NCI-H1436 treated with DMSO at 0.1 percent for 48 hours (cell line): ENCODE measurements around the gene MGLL.

Experiments
- DNase-seq: peaks from one replicate; lab custom pipeline; 2025; lab: John Stamatoyannopoulos, UW

MGLL gene

GRCh38 chr3:127789990-127790881, 32.1 kb downstream of the MGLL start:
- DNase-seq, result no peak

- DNase-seq, result no peak
Observed at GRCh38 chr3:127789051-127789450, 33.3 kb downstream of the MGLL start.

- no peak for DNase-seq
Observed at GRCh38 chr3:127788451-127788909, 33.8 kb downstream of the MGLL start.

GRCh38 chr3:127787571-127788365, 34.5 kb downstream of the MGLL start:
- DNase-seq, result no peak

GRCh38 chr3:127787071-127787490, 35.2 kb downstream of the MGLL start:
- DNase-seq, result no peak

GRCh38 chr3:127786353-127787070, 35.8 kb downstream of the MGLL start:
- no peak for DNase-seq

GRCh38 chr3:127785711-127786265, 36.5 kb downstream of the MGLL start:
- DNase-seq, result no peak

GRCh38 chr3:127784865-127785710, 37.2 kb downstream of the MGLL start:
- no peak for DNase-seq

- DNase-seq, result peak; percentile 20
Observed at GRCh38 chr3:127784283-127784682, 38.0 kb downstream of the MGLL start.

GRCh38 chr3:127783642-127784160, 38.6 kb downstream of the MGLL start:
- no peak for DNase-seq

GRCh38 chr3:127783166-127783565, 39.1 kb downstream of the MGLL start:
- DNase-seq, result no peak

- DNase-seq, result no peak
Observed at GRCh38 chr3:127781411-127782001, 40.8 kb downstream of the MGLL start.

GRCh38 chr3:127780536-127781400, 41.5 kb downstream of the MGLL start:
- no peak for DNase-seq

GRCh38 chr3:127779747-127780146, 42.6 kb downstream of the MGLL start:
- peak; percentile 16 for DNase-seq

- DNase-seq, result no peak
Observed at GRCh38 chr3:127777921-127778656, 44.2 kb downstream of the MGLL start.

GRCh38 chr3:127777332-127777731, 45.0 kb downstream of the MGLL start:
- no peak for DNase-seq

- DNase-seq, result no peak
Observed at GRCh38 chr3:127776347-127776746, 46.0 kb downstream of the MGLL start.

- no peak for DNase-seq
Observed at GRCh38 chr3:127775398-127776109, 46.8 kb downstream of the MGLL start.
